Measurements from ENCODE around the gene GGT7. TPM values are rescaled to one million over a fixed set of nuclear protein-coding genes. Genes with fewer than 3 reads are reported as not detected.

The GGT7 gene
- total and polyA plus RNA-seq, 9 of the 15 experiments (the other 6 are each of a cell fraction or from before 2014, with no cell fraction given) = 0.04 to 18.3 (median 5.9) TPM

GRCh38 chr20:34824806-34825529 is 47.7 kb downstream of the GGT7 start (continued):
- TF ChIP-seq REST (IDR thresholded peaks at IDR 0.05; ENCODE audit: borderline replicate concordance) (no peak), REST (CRISPR knock-in tag; IDR thresholded peaks at IDR 0.05; ENCODE audit: low read depth) (0 out of 2 replicates have a peak, but pooled peaks have one; percentile 25), KLF13 (tag; IDR thresholded peaks at IDR 0.05; ENCODE audit: borderline replicate concordance, low read depth) (no peak), ETV5 (CRISPR knock-in tag; IDR thresholded peaks at IDR 0.05; ENCODE audit: low read depth) (no peak), ZNF584 (CRISPR knock-in tag; IDR thresholded peaks at IDR 0.05; ENCODE audit: low read depth) (no peak), KLF1 (tag; IDR thresholded peaks at IDR 0.05) (no peak), ZBTB9 (CRISPR knock-in tag; IDR thresholded peaks at IDR 0.05) (peak; percentile 63; the same call in 1 of the 2 replicates), ZNF644 (tag; IDR thresholded peaks at IDR 0.05; ENCODE audit: low read depth) (no peak), TFAM (CRISPR knock-in tag; conservative IDR thresholded peaks at IDR 0.05) (no peak), HLTF (IDR thresholded peaks at IDR 0.05) (no peak), DNMT1 (IDR thresholded peaks at IDR 0.05) (no peak), SMARCA5 (IDR thresholded peaks at IDR 0.05) (no peak; the same call in 1 of the 2 replicates), HOXB6 (CRISPR knock-in tag; IDR thresholded peaks at IDR 0.05; ENCODE audit: borderline replicate concordance) (no peak), KHSRP (IDR thresholded peaks at IDR 0.05) (no peak)
